Stimulated activated CD8-positive, alpha-beta memory T cell treated with anti-CD3 and anti-CD28 coated beads, Interleukin-4, amount 100 ng/mL, for 1 hour (primary cell): Measurements from ENCODE around the gene PTGFRN.

ENCODE experiments used
- DNase-seq, 2 donors: peaks; one replicate each; pipeline ENCODE4 v3.0.0-alpha.2; 2020; ENCODE audit warnings: low read depth in 2 of 2, low spot score in 1 of 2

PTGFRN gene

DNA sequence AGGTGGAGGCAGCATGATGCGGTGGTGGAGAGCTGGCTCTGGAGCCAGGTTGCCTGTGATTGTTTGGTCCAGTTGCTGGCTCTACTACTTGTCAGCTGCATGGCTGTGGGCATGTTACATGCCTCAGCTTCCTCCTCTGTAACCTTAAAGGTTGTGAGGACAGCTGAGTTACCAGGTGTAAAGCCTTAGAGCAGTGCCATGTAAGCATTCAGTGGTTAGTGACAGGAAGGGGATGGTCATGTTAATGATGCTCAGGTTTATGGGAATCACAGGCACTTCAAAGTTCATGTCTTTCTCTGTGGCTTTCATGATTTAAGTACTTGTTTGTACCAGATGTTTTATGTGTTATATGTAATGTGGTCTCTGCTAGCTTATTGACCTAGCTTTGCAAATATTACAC lies 32.6 kb downstream of the PTGFRN start:
- DNase-seq: no peak

DNA sequence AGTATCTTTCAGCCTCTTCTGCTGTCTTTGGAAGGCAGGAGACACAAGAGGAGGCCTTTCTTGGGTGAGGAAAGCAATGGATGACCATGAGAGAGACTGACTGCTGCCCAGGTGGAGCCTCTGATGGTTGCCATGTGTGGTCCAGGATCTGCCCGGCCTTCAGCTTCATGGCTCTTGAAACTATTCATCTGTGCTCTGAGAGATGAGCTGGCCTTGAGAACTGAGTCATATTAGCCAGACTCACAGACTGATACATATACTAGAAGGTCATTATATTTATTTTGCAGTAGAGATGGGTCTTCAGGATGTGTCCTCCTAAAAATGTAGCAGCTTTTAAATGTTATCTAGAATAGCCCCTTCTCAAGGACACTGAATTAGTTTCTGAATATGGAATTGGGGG lies 33.7 kb downstream of the PTGFRN start:
- DNase-seq: no peak

DNA sequence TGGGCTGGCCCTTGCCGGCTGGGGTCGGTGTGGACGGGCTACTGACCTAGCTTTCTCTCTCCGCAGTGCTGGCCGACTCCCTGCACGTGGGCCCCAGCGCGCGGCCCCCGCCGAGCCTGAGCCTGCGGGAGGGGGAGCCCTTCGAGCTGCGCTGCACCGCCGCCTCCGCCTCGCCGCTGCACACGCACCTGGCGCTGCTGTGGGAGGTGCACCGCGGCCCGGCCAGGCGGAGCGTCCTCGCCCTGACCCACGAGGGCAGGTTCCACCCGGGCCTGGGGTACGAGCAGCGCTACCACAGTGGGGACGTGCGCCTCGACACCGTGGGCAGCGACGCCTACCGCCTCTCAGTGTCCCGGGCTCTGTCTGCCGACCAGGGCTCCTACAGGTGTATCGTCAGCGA lies 34.9 kb downstream of the PTGFRN start:
- DNase-seq: no peak

DNA sequence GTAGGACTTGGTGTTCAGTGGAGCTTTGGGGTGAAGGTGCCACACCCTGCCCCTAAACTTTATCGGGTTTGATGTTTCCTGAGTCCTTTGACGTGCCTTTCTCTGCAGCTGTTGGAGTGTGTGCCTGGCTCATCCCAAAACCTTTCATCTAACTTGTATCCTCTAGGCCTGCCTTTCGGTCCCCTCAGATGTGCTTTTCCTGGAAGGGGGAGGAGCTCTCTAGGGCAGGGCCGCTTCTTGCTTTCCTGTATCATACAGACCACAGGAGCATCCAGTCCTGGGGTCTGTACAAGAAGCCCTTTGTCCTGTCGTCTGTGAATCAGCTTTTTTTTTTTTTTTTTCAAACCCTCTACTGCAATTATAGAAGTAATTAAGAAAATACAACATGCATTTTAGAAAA lies 35.7 kb downstream of the PTGFRN start:
- DNase-seq: no peak

DNA sequence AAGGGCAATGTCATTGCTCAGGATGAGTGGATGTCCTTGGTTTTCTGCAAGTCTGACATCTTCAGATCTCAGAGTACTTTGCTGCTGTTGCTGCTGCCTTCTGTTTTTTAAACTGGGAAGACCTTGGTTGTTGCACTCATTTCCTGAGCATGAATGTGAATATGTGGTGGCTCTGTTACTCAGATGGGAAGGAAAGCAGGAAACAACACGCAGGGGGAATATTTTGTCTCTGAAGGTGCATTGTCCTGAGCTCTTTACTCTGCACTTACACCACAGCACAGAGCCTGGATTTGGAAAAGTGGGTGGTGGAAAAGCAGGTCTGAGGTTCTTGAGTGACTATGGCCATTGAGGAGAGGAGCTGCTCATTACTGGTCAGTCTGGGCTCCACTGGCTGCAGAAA lies 36.3 kb downstream of the PTGFRN start:
- no peak for DNase-seq

DNA sequence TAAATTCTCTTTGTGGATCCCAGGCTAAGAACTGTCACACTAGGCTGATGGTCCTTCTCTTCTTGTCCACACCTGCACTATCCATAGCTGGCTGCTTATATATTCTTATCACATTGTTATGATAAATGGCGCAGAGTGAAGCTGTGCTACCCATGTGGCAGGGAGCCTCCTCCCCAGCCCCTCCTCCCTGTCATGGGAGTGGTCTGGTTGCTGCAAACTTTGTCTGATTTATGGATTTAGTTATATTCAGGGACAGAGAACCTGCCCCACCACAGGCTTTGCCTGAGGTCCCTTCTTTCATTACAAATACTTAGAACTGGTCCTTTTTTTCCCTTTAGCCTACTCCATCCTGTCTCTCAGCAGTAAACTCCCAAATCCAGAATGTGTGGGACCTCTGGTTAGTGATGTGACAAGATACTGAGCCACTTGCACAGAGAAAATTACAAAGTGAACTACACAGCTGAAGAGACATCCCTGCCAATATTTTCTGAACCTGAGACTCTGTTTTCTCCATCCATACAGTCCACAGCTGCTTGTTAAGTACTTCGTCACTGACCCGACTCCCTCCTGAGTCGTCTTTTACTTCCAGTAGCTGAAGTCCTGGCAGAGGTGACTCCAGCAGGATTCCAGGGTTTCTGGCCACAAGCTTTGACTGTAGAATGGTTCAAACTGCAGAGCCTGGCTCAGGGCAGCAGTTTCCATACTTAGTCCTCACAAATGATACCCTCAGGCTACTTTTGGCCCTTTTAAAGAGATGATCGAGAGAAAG lies 37.6 kb downstream of the PTGFRN start:
- DNase-seq: no peak

DNA sequence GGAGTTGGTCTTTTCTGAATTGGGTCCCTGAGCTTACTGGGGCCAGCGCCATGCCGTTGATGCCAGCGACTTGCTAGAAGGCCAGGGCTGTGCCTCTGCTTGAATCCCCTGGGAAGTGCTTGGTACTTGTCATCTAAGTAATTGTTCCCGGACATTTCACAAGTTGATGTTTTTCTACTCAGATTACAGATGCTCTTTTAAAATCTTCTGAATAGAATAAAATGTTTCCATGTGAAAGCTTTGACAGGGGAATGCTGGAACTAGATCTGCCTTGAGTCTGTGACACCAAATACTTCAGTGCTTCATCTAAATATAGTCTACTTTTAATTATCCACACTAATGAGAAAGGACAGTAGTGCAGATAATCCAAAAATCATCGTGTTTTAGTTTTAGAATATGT lies 38.3 kb downstream of the PTGFRN start:
- no peak for DNase-seq

DNA sequence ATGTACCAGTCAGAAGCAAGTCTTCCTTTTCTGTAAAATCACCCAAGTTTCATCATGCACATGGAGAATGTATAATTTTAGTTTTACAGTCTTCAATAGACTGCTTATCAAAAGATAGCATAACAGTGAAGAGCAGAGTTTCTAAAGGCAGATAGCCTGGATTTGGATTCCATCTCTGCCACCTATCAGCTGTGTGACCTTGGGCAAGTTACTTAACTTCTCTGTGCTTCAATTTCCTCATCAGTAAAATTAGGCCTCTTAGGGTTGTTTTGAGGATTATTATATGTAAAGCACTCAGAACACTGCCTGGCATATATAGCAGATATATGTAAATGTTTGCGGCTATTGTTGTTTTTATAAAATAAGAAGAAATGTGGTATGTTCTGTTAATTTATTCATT lies 38.9 kb downstream of the PTGFRN start:
- no peak for DNase-seq

DNA sequence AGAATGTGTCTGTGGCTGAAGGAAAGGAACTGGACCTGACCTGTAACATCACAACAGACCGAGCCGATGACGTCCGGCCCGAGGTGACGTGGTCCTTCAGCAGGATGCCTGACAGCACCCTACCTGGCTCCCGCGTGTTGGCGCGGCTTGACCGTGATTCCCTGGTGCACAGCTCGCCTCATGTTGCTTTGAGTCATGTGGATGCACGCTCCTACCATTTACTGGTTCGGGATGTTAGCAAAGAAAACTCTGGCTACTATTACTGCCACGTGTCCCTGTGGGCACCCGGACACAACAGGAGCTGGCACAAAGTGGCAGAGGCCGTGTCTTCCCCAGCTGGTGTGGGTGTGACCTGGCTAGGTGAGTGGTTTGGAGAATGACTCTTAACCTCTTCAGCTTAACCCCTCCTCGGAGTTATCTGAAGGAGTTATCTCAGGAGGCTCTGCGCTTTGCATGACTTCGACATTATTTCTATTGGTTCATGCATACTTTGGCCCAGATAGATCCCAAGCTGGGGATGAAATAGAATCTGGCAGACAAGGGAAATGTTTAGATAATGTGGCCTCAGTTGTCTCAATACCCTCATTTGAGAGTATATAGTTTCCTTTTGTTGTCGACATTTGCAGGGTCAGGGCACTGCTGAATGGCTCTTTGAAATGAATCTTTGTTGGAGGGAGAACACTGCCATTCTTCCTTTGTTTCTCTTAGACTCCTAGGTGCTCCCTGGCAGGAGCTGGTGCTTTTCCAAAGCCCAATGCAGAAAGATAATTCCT lies 39.7 kb downstream of the PTGFRN start:
- no peak for DNase-seq

DNA sequence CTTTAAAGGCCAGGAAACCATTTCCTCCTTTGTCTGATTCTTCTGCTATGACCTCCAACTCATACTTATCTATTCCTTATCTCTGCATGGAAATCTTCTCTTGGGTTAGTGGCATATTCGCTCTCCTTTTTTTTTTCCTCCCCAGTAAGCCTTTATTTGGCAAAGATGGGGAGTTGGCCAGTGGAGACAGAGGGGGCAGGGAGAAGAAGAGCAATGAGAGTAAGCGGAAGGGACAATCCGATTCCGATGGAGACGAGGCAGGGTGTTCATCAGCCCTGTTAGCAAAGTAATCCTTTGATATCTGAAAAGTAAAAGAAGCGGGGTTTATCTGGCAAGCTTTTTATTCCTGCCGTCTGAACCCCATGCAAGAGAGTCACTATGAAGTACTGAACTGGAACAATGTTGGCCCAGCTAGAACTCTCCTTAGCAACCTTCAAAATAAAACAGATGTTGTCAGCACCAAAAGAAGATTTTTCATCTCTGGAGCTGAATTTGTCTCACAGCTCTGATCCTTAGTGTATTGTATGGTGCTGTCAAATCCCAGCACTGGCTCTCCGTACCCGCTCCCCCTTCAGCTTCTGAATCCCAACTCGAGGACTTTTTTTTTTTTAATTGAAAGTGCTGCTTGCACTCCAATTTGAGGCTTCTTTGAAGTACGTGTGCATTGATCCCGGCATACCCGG lies 40.9 kb downstream of the PTGFRN start:
- DNase-seq: no peak

DNA sequence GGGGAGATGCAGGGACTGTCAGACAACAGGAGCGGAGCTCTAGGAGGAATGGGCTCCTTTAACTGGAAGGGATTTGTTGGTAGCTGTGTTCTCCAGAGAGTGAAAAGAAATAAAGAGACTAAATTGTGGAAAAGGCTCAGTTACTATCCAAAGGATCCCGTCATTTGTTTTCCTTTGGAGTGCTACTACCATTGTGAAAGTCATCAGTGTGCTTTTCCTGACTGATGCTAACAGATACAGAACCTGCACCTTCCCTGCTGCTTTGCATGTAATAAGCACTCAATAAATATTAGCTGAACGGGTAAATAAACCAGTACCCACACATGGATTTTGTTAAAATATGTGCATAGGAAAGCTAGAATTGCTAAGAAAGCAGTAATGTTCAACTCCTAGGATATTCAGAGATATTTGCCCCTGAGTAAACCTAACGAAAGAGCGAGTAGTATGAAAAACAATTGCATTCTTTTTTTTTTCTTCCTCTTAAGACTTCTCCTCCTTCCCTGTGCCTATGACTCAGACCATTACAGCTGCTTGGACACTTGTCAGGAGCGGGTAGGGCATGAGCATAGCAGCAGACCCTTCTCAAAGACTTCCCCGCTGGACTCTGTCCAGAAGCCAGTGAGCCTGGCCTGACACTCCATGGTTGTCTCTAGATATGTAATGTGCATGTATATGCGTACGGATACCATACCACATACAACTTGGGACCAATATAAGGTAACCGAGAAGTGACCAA lies 41.7 kb downstream of the PTGFRN start:
- DNase-seq: no peak

DNA sequence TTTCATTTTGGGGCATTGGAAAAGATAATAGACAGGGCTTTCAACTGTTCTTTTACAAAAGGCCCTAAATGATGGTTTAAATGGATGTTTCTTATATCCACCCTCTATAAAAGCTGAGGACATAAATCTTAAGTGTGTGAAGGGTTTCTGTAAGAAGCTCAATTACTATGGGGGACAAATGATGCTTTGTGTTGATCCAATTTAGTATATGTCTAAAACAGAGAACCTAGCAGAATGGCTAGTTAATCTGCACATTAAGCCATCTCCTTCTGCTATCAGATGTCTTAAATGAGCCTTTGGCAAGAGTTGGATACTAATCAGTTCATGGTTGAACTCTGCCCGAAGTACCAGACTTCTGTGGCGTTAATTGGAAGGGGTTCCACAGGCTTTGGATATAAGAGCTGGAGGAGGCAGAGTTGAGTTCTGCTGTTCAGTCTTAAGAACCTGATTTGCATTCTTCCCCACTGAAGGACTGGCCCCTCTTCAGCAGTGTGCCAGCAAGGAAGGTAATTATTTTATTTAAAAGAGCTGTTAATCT lies 43.1 kb downstream of the PTGFRN start:
- DNase-seq: no peak

DNA sequence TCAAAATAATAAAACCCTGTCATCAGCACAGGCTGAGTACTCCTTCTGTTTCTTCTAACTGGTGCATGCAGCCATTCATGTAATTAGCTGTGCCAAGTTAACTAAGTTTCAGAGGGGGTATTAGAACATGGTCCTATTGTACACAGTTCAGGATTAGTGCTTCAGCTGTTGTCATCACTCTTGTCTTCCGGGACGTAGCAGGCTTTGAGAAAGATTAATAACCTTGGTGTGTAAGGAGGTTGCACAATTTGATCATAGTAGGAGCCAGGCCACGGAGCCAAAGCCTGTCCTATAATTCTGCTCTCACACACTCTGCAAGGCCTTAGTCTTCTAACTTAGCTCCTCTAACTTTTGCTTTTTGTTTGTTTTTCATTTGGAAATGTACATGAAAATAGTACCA lies 44.7 kb downstream of the PTGFRN start:
- DNase-seq: no peak

DNA sequence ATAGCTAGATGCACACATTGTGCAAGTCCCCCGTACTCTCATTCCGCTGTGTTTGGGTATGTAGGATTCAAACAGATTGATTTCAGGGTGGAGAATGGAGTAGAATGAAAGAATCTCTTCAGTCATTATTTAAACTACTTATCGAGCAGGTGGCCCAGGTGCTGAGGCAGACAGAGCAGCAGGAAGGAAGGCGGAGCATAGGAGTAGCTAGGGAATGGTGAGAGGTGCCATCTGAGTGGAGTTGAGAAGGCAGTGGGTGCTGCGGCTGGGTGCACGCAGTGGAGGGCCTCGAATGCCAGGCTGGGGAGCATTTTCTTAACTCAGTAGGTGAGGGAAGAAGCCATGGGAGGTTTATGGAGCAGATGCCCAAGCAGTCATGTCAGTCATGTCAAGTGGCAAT lies 46.7 kb downstream of the PTGFRN start:
- DNase-seq: no peak

DNA sequence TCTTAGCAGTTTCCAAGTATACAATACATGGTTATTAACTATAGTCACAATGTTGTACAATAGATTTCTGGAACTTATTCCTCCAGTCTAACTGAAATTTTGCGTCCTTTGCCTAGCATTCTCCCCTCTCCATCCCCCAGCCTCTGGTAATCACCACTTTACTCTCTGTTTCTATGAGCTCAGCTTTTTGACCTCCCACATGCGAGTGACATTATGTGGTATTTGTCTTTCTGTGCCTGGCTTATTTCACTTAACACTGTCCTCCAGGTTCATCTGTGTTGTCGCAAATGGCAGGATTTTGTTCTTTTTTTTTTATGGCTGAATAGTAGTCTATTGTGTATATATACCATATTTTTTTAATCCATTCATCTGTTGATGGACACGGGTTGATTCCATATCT lies 47.9 kb downstream of the PTGFRN start:
- no peak for DNase-seq

DNA sequence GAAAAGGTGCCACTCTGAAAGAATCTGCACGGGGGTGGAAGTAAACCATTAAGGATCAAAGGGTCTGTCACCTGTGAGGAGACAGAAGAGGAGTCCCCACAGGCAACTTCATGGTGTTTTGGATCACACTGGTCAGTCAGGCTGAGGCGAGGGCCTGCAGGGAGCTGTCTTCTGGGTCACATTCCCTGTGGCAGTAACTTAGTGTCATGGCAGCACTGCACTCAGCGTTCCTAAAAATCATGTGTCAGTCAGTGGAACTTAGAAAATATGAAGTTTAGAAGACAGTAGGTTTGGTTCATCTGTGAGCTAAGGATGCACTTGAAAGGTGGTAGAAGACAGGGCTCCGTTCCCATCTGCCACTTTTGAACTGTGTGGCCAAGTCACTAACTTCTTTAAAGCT lies 48.4 kb downstream of the PTGFRN start:
- no peak for DNase-seq

DNA sequence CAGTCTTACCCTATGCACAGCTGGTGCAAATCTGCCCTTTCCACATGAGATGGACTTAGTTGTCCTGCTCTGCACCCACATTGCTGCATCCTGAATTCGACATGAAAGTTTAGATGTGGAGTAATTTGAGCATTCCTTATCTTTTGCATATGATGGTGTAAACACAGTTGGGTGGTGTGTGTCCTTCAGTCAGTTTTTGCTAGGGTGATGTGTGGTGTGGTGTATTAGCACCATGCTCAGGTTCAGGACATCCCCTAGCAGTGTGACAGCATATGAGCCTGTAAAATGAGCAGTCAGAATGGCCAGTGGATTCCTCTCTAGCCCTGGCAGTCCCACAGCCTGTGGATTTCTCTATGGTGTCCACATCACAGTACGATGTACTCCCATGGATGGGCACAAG lies 49.3 kb downstream of the PTGFRN start:
- no peak for DNase-seq

DNA sequence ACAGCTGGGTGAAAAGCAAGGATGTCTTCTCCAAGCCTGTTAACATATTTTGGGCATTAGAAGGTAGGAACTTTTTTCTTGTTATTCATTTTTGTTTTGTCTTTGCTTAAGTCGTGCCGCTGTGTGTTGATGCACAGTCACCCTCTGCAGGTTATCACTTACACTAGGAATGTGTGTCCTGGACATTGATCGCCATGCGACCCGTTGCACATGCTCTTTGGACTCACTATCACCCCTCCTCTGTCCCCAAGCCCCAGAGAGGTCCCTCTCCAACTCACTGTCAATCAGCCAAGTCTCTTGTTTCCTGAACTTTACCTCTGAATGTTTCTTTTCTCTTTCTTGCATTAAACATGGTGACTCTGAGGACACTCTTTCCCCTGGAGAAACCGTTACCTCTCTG lies 51.9 kb downstream of the PTGFRN start:
- no peak for DNase-seq

DNA sequence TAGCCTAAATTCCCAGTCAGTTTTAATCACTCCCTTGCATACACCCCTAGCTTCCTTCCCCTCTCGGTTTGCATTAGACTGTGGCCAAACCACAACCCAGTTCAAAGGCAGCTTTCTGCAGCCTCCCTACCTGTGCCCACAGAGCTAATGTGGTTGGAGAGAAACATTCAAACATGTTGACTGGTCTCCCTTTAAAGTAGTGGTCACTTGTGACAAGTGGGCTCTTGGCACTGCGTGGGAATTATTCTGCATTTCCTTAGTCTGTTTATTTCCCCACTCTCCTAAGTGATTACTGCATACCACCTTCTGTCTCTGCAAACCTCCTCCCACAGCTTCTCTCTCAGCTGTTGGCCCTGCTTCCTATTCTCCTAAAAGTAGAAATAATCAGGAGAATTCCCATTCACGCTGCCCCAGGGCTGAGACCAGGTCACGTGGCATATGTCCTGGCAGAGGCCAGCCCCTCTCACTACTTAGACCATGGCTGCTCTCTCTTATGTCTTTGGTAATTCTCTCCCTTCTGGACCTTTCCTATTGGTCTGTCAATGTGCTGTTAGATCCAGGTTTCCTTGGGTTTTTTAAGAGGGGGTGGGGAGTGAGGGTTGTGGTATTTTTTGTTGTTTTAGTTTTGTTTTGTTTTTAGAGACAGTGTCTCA lies 53.4 kb downstream of the PTGFRN start:
- DNase-seq: no peak

DNA sequence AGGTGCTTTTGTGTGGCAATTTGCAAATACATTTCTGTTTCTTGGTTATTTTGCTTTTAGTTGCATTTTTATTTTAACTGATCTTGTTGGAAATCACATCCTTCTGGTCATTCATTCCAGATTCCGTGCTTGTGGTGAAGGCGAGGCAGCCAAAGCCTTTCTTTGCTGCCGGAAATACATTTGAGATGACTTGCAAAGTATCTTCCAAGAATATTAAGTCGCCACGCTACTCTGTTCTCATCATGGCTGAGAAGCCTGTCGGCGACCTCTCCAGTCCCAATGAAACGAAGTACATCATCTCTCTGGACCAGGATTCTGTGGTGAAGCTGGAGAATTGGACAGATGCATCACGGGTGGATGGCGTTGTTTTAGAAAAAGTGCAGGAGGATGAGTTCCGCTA lies 57.1 kb downstream of the PTGFRN start:
- no peak for DNase-seq

DNA sequence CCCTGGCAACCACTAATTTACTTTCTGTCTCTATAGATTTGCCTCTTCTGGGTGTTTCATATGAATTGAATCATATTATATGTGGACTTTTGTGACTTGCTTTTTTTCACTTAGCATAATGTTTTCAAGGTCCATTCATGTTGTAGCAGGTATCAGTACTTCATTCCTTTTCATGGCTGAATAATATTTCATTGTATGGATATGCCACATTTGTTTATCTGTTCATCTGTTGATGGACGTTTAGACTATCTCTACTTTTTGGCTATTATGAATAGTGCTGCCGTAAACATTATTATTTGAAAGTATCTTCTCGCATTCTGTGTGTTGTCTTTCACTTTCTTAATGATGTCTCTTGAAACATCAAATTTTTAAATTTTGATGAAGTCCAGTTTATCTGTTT lies 59.0 kb downstream of the PTGFRN start:
- no peak for DNase-seq
